HG02973 (cell line): Measurements from ENCODE around the gene RNLS.

Experiments used
- ATAC-seq: cut with Tn5 transposase; IDR thresholded peaks from one replicate; pipeline ENCODE4 v1.9.1; 2021; ENCODE audit warnings: moderate library complexity; ENCODE audit not compliant: unreplicated experiment

RNLS gene

DNA sequence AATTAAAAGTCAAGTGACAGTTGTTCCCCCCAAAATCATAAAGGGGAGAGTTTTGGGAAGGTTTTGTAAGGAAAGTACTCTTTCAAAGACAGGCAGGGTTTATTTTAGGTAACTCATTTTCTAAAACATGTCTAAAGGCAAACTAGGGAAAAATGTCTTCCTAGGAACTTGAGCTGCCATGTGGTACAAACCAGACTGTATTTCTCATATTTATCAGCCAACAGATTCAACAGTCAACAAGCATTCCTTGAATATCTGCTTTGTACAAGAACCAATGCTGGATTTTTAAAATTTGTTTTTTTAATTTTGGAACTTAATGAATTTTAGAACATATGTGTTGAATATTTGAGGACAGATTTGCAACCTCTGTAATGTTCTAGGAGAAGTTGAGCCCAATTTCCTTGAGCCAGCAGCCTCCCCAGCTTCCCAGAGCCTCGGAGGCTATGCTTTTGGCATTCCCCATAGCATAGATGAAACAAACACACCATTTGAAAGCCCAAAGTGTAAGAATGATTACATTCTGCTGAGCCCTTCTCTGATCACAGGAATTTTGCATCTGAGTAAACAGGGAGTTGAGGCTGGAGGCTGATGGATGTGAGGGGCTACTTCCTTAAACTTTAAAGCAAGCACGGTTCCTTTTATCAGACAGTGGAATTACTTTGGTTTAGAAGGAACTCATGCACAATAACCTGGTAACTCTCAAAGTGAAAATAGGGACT lies 345.1 kb downstream of the RNLS start:
- no peak for ATAC-seq

DNA sequence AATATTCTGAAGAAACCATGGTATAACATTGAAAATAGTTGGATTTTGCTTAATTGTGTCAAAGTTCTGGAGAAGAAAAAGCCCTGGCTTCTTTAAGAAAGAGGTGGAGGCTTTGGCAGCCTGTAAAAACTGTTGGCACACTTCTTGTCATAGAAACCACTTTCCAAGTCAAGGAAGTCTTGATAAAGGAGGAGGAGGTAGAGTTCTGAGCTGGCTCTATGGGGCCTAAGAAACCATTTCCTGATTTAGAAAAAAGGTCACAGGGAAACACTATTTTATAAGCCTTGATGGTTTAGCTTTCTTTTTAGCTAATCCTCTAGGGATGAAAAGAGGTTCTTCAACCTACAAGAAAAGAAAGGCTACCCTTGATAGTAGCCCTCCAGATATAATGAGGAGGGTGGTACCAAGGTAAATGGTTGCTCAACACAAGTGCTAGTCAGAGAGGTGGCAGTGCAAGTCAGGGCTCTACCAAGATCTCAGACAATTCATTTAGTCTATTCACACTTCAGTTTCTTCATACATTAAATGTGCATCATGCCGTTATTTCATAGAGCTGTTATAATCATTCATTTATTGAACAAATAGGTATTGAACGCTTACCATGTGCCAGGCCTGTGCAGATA lies 346.9 kb downstream of the RNLS start:
- no peak for ATAC-seq

DNA sequence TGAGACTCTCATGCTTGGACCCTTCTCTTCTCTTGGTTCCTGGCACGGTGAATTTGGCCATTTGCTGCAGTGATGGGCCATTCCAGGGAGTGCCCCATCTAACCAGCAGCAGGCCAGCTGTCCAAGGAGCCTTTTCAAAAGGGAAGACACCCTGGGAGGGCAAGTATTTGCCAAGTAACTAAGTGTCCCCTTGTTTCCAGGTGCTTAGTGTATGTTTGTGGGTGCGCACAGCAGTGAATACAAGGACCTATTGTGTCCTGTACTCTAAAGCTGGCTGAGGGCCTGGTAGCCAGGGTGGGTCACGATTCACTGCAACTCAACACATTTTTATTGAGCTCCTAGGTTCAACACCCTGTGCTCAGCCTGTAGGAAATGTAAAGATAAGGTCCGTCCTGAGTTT lies 348.8 kb downstream of the RNLS start:
- no peak for ATAC-seq

DNA sequence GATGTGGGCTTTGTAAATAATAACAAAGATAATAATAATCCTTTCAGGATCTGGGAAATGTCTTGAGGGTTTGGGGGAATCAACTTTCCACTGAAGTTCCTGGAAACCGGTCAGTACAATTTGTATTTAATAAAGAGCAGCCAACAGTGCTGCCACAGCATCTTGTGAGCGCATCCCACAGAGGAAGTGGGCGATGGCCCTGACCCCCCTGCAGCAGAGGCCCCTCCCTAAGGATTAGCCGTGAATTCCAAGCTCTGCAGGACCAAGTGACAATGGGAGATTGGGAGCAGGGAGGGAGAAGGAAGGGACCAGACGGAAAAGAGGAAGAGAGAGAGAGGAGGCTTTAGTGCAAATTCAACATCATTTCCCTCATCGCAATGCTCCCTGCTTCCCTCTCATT lies 349.2 kb downstream of the RNLS start:
- no peak for ATAC-seq

DNA sequence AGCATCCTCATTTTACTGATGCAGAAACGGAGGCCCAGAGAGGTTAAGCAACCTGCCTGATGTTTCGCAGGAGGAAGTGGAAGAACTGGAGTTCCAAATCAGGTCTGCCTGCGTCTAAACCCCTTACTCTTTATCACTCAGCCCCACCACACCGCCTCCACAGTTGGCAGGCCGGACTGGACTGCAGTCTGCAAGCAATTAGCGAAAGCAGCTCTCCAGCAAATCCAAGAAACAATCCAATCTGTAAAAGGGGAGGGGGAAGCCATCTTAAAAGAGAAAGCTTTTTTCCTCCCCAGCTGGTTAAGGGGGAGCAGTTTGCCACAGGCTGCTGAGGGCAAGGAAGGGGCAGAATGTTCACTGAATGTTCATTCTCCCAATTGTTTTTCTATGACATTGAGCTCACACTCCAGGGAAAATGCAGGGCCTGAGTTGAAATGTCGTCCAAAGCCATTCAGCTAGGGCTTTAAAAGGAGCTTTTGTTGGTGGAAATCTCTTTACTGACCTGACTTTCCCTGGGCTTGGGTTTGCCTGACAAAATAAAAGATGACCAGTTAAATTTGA lies 350.1 kb downstream of the RNLS start:
- ATAC-seq, result no peak

DNA sequence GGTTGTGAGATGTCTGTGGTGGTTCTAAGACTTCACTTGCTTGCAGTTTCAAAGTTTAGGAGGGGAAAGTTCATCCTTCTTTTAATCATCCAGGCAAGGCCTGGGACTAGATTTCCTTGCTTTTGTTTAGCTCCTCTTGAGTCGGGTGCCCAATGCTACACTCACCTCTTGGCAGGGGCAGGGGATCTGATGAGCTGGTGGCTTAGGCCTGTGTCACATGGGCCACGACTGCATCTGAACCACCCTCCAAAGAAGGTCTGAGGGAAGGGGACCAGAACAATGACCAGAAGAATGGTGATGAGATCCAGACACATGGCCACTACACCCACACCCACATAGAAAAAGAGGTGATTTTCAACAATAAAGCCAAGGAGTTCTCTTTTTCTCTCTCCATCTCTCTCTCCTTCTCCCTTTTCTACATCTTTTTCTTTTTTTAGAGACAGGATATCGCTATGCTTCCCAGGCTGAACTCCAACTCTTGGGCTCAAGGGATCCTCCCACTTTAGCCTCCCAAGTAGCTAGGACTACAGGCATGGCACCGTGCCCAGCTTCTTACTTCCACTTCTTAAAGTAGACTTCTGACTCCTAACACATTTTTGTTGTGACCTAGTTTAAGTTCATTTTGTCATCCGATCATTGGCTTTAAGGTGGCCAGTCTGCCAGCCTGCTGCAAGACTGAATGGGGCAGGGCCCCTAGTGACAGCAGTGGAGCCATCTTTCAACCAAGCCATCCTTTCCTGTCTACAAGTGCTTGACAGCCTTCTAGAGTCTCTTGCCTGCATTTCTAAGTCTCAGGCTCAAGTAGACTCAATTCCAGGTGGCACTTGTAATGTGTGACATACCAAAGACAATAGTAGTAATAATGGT lies 350.9 kb downstream of the RNLS start:
- ATAC-seq, result no peak

DNA sequence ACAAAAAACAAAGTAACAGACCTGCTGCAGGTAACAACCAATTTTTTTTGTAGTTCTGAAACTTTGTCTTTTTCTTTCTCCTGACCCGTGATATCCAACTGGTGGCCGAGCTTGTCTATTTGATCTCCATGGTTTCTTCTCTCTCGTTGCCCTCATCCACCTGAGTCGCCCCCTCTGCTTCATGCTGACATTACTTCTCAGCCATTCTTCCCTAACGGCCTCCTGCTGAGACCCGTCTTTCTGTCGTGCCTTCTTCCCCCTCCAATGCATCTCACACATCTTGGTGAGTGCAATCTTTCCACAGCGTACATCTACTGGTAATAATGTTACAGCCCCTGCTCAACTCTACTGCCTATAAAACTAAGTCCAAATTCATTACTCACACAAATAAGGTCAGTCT lies 352.9 kb downstream of the RNLS start:
- no peak for ATAC-seq

DNA sequence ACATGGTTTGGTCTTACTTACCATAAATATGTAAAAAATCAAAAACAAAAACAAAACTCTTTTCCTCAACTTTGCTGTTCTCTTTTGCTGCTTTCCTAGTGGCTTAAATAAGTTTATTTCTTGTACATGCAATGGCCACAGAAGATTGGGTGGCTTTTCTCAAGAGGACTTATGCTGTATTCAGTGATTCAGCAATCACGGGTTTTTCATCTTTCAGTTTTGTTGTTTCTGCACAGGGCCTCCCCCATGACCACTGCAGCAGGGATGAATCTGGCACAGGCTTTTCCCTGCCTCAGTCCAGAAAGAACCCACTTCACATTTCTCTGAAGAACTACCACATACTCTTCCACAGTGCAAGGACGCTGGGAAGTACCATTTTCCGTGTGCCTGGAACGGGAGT lies 355.0 kb downstream of the RNLS start:
- ATAC-seq, result no peak

DNA sequence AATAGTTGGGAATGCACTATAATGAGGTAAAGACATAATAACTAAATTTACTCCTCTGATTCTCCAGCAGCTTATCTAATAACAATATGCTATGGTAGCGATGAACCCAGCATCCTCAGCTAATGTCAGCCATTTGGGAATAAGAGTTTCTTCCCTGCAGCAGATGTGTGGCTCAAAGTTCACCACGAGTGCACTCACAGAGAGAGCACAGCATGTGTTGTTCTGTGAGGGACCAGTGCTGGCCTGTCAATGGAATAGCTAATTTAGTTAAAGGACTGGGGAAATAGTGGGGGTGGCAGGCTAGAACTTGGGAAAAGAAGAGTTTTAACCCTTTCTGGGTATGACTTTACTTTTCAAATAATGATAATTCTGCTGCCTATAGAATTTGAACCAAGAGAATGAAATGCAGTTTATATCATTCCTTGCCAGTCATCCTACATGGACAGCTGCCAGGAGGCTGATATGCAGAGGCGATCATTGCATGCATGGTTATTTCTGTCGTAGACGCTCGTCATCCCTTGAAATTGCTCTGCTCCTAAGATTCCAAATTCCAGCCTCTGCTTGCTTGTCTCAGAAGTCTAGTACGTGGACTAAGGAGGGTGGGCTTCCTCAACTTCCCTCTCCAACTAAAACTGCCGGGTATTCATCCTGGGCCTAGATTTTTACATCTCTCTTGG lies 355.6 kb downstream of the RNLS start:
- no peak for ATAC-seq

DNA sequence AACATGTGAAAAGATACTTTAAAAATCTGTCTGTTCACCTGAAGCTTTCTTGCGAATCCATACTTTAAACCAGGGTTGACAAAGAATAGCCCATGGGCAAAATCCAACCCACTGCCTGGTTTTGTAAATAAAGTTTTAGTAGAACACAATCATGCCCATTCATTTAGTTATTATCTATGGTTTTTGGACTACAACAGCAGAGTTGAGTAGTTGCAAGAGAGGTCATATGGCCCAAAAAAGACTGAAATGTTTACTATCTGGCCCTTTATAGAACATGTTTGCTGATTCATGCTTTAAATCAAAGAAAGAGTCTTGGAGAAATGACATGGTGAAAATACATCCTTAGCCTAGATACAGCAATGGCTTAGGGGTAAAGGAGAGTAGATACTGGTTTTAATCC lies 356.2 kb downstream of the RNLS start:
- ATAC-seq, result no peak

DNA sequence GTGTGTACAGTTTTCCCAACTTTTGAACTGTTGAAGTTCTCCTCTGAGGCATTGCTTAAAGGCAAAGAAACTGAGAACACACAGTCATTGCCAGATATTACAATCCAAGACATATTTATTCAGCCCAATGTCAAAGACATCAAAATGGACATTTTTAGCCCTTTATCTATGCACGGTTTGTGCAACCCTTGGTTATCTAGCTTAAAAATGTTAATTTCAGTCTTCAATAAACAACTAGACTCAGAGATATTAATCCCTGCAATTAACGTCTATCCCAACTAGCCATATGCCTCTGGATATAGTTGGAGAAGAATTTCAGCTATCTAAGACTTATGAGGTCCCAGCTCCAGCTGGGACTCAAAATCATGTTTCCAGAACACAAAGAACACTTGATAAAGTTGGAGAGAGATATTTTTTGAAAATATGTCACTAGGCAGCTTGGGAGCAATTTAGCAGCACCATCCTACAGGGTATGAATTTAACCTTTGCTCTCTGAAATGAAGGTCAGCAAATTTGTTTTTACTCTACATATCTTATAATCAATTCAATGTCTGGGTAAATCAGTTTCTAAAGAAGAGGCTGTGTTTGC lies 357.0 kb downstream of the RNLS start:
- ATAC-seq, result no peak
